Naive thymus-derived CD8-positive, alpha-beta T cell (primary cell): ENCODE data around the gene IFT57. TPM values are rescaled to one million over a fixed set of nuclear protein-coding genes. Genes with fewer than 3 reads are reported as not detected.
A peak's percentile ranks its signal among the peaks of the same experiment; 100 is the strongest.

Source experiments
- ATAC-seq, 2 donors: fragments of 150-1000 bp; cut with Tn5 transposase in 1 of 2; sonication (Bioruptor Pico), chemical (Tn5 transposase) in 1 of 2; 1 replicate in 1 of 2; 2 replicates in 1 of 2; pipeline ENCODE4 v1.10.0; 2021; ENCODE audit warnings: mild to moderate bottlenecking in 2 of 2, moderate library complexity in 2 of 2
- POLR2A ChIA-PET: fragments of 350-600 bp; sonication (Branson Sonifier 250); formaldehyde crosslinking; loops from one replicate; lab custom pipeline; 2021; ENCODE audit warnings: antibody characterized with exemption; lab: Charles Lee
- DNase-seq, 10 donors: peaks; one replicate each; pipeline versions ENCODE4 v3.0.0 to v3.0.0-alpha.2; 2020 to 2022
- H3K27ac Mint-ChIP-seq, 10 donors: one replicate each; pipeline ENCODE4 v1.8.0; 2020 to 2022; ENCODE audit warnings: mild to moderate bottlenecking in 10 of 10, mixed read lengths in 10 of 10, moderate library complexity in 4 of 10, inconsistent platforms in 1 of 10
- H3K27me3 Mint-ChIP-seq, 5 donors: one replicate each; pipeline ENCODE4 v1.8.0; 2021 to 2022; ENCODE audit warnings: mixed read lengths in 5 of 5
- H3K36me3 Mint-ChIP-seq, 3 donors: one replicate each; pipeline ENCODE4 v1.8.0; 2020 to 2022; ENCODE audit warnings: mixed read lengths in 3 of 3, mild to moderate bottlenecking in 2 of 3, inconsistent platforms in 1 of 3
- H3K4me1 Mint-ChIP-seq, 4 donors: one replicate each; pipeline ENCODE4 v1.8.0; 2021 to 2022; ENCODE audit warnings: mixed read lengths in 4 of 4
- H3K4me3 Mint-ChIP-seq, 10 donors: one replicate each; pipeline ENCODE4 v1.8.0; 2020 to 2022; ENCODE audit warnings: mild to moderate bottlenecking in 10 of 10, mixed read lengths in 10 of 10, moderate library complexity in 6 of 10, inconsistent platforms in 1 of 10
- H3K9me3 Mint-ChIP-seq, 9 donors: one replicate each; pipeline ENCODE4 v1.8.0; 2020 to 2022; ENCODE audit warnings: mixed read lengths in 9 of 9, mild to moderate bottlenecking in 3 of 9, inconsistent platforms in 1 of 9, moderate library complexity in 1 of 9
- polyA plus RNA-seq, 3 donors: library from polyadenylated mRNA; unstranded; fragments of 300-500 nt; fragmentation: Illumina TruSeq; gene quantifications; one replicate each; pipeline ENCODE4 v1.2.3, GENCODE V29; 2021
- total RNA-seq, 8 experiments: library from RNA in 2 of 8; stranded (reverse) in 2 of 8; gene quantifications; one replicate each; pipeline ENCODE4 v1.2.3 and lab custom pipeline; 2021 to 2026

IFT57 gene
- total and polyA plus RNA-seq, 5 experiments from 2014 or later: 19.0 to 35.6 (median 25.2) TPM

DNA sequence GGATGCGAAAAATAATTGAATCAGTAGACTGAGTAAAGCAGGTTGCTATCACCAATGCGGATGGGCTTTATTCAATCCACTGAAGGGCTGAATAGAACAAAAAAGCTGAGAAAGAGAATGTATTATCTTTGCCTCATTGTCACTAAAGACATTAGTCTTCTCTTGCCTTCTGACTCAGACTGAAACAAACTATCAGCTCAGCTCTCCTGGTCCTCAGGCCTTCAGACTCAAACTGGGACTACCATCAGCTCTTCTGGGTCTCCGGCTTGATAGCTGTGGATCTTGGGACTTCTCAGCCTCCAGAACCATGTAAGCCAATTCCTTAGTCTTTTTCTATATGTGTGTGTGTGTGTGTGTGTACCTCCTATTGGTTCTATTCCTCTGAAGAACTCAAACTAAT is 12.6 kb downstream of the IFT57 start:
- Mint-ChIP-seq H3K36me3 (peaks cover 15 to 54% (median 47%) of the 10 kb centered on the region in 3 donors), H3K4me1 (peaks cover 0 to 4% (median 0%) of the 10 kb centered on the region in 4 donors), H3K27ac (peak overlapping the region in 1 of 10 donors; percentile 7), H3K9me3 (no peaks in the 10 kb centered on the region), H3K4me3 (no peak overlapping the region), H3K27me3 (no peaks in the 10 kb centered on the region)
- POLR2A ChIA-PET: no interaction called here
- DNase-seq (no peak), ATAC-seq (no peak)

- Mint-ChIP-seq H3K27me3 (no peaks in the 10 kb centered on the region), H3K27ac (no peak overlapping the region), H3K36me3 (peaks cover 15 to 55% (median 45%) of the 10 kb centered on the region in 3 donors), H3K4me1 (peaks cover 0 to 9% (median 1%) of the 10 kb centered on the region in 4 donors), H3K4me3 (no peak overlapping the region), H3K9me3 (no peaks in the 10 kb centered on the region)
- POLR2A ChIA-PET: no interaction called here
- ATAC-seq: no peak
- no peak for DNase-seq
Observed at GRCh38 chr3:108208831-108209230, 13.4 kb downstream of the IFT57 start.

- H3K27ac Mint-ChIP-seq: no peak overlapping the region
- DNase-seq: no peak
- POLR2A ChIA-PET: interaction anchor here (1.4 kb wide), 1 partner anchor 14 kb away, joined by 4 read pairs; no protein-coding TSS in a partner anchor
- no peak for ATAC-seq
- no peaks in the 10 kb centered on the region for H3K9me3 Mint-ChIP-seq
- H3K27me3 Mint-ChIP-seq: no peaks in the 10 kb centered on the region
- H3K4me3 Mint-ChIP-seq: no peak overlapping the region
- peaks cover 0 to 16% (median 5%) of the 10 kb centered on the region in 4 donors for H3K4me1 Mint-ChIP-seq
- peaks cover 0 to 26% (median 19%) of the 10 kb centered on the region in 3 donors for H3K36me3 Mint-ChIP-seq
Observed at GRCh38 chr3:108202834-108203233, 19.4 kb downstream of the IFT57 start.

DNA sequence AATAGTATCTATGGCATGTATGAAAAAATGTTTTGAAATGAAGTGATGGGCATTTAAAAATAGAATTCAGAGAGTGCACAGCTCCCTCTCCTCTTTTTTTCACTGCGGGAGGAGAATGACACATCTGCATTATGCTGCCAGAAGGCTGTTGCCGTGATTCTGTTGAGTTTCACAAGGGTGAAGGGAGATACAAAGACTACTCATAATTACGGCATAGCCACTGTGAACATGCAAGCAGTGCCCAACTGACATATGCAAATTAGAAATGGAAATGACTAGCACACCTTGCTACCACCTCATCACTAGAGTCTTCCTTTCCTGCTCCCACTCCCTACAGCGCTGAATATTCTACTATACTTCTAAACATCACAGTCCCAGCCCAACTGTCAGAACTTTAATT is 20.1 kb downstream of the IFT57 start:
- peak overlapping the region in 1 of 10 donors; percentile 4 for H3K27ac Mint-ChIP-seq
- H3K4me1 Mint-ChIP-seq: peaks cover 0 to 16% (median 5%) of the 10 kb centered on the region in 4 donors
- POLR2A ChIA-PET: no interaction called here
- H3K4me3 Mint-ChIP-seq: no peak overlapping the region
- peaks cover 0 to 20% (median 12%) of the 10 kb centered on the region in 3 donors for H3K36me3 Mint-ChIP-seq
- no peak for ATAC-seq
- H3K9me3 Mint-ChIP-seq: no peaks in the 10 kb centered on the region
- H3K27me3 Mint-ChIP-seq: no peaks in the 10 kb centered on the region
- no peak for DNase-seq

DNA sequence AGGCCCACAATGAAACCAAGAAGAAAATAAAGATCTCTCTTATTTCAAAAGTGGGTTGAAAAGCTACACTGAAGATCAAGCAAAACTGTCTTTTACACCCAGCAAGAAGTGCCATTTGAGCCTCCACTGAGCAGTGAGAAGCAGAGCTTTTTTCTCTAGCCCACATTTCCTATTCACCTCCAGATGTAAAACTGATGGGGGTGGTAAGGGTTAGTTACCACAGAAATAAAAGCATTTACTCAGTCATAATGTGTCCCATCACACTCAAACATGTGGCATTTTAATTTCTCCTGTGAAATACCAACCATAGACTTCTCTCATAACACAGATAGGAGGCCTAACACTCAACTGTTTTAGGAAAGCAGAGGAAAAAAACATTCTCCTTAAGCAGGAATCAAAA is 21.0 kb downstream of the IFT57 start:
- Mint-ChIP-seq H3K27me3 (no peaks in the 10 kb centered on the region), H3K9me3 (no peaks in the 10 kb centered on the region), H3K4me3 (no peak overlapping the region), H3K36me3 (peaks cover 0 to 15% (median 7%) of the 10 kb centered on the region in 3 donors), H3K27ac (no peak overlapping the region), H3K4me1 (peaks cover 0 to 16% (median 5%) of the 10 kb centered on the region in 4 donors)
- POLR2A ChIA-PET: no interaction called here
- ATAC-seq (no peak), DNase-seq (no peak)

DNA sequence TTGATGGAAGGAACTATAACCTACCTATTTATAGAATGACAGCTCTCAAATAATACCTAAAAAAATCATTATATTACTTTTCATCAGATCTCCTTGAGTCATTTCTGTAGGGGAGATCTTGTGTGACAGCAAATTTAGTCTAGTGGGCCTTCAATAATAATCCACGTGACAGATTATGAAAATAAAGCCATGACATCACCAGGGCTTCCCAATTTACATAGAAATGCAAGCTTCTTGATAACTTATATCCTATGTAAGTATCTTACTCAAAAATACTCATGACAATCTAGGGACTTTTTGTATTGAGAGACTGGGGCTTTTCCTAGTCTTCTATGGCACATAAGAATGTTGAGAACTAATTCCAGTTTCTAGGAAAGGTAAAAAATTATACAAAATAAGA is 21.6 kb downstream of the IFT57 start:
- ATAC-seq (no peak), DNase-seq (no peak)
- Mint-ChIP-seq H3K27me3 (no peaks in the 10 kb centered on the region), H3K9me3 (no peaks in the 10 kb centered on the region), H3K27ac (no peak overlapping the region), H3K4me3 (no peak overlapping the region), H3K4me1 (peaks cover 0 to 16% (median 5%) of the 10 kb centered on the region in 4 donors), H3K36me3 (peaks cover 0 to 15% (median 7%) of the 10 kb centered on the region in 3 donors)
- POLR2A ChIA-PET: no interaction called here

- ATAC-seq: no peak
- H3K4me3 Mint-ChIP-seq: no peak overlapping the region
- no peak for DNase-seq
- H3K4me1 Mint-ChIP-seq: peaks cover 0 to 16% (median 5%) of the 10 kb centered on the region in 4 donors
- no peaks in the 10 kb centered on the region for H3K9me3 Mint-ChIP-seq
- POLR2A ChIA-PET: no interaction called here
- H3K27me3 Mint-ChIP-seq: no peaks in the 10 kb centered on the region
- H3K27ac Mint-ChIP-seq: no peak overlapping the region
- H3K36me3 Mint-ChIP-seq: peaks cover 0 to 11% (median 5%) of the 10 kb centered on the region in 3 donors
Observed at GRCh38 chr3:108200024-108200423, 22.2 kb downstream of the IFT57 start.

- H3K36me3 Mint-ChIP-seq: peaks cover 13 to 45% (median 43%) of the 10 kb centered on the region in 3 donors
- peaks cover 0 to 5% (median 2%) of the 10 kb centered on the region in 9 donors for H3K9me3 Mint-ChIP-seq
Observed at GRCh38 chr3:108191394-108191793, 30.8 kb downstream of the IFT57 start.

DNA sequence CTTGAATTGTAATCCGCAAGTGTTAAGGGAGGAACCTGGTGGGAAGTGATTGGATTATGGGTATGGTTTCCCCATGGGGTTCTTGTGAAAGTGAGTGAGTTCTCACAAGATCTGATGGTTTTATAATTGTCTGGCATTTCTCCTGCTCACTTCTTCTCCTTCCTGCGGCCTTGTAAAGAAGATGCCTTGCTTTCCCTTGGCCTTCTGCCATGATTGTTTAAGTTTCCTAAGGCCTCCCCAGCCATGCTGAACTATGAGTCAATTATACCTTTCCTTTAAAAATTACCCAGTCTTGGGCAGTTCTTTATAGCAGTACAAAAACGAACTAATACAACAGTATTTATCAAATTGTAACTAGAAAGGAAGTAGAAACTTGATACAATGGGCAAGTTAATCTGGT is 31.9 kb downstream of the IFT57 start:
- Mint-ChIP-seq H3K4me1 (peaks cover 0 to 7% (median 0%) of the 10 kb centered on the region in 4 donors), H3K4me3 (no peak overlapping the region), H3K36me3 (peaks cover 22 to 53% (median 51%) of the 10 kb centered on the region in 3 donors), H3K27ac (peak overlapping the region in 1 of 10 donors; percentile 34), H3K27me3 (no peaks in the 10 kb centered on the region), H3K9me3 (peaks cover 0 to 11% (median 2%) of the 10 kb centered on the region in 9 donors)
- DNase-seq: no peak
- POLR2A ChIA-PET: no interaction called here
- ATAC-seq: no peak

More at GRCh38 chr3:108191394-108191793, 30.8 kb downstream of the IFT57 start:
- H3K4me3 Mint-ChIP-seq: no peak overlapping the region
- H3K27me3 Mint-ChIP-seq: no peaks in the 10 kb centered on the region
- peaks cover 0 to 5% (median 0%) of the 10 kb centered on the region in 4 donors for H3K4me1 Mint-ChIP-seq
- DNase-seq: no peak
- POLR2A ChIA-PET: no interaction called here
- no peak overlapping the region for H3K27ac Mint-ChIP-seq
- ATAC-seq: no peak

DNA sequence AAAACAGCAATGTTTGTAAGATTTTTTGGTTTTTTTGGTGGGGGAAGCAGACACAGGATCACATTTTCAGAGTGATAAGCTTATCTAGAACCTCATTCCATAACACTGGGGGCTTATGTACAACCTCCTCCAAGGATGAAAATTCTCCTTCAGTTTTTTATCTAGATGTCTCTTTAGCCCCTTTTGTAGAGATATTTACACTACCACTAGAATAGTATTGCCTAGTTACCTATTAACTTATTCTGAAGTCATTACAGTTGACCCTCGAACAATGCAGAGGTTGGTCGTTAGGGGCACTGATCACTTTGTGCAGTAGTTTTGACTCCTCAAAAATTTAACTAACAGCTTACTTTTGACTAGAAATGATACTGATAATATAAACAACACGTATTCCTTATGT is 32.8 kb downstream of the IFT57 start:
- no peaks in the 10 kb centered on the region for H3K27me3 Mint-ChIP-seq
- H3K4me3 Mint-ChIP-seq: no peak overlapping the region
- H3K9me3 Mint-ChIP-seq: peaks cover 0 to 18% (median 5%) of the 10 kb centered on the region in 9 donors
- peaks cover 0 to 7% (median 0%) of the 10 kb centered on the region in 4 donors for H3K4me1 Mint-ChIP-seq
- ATAC-seq (no peak), DNase-seq (no peak)
- POLR2A ChIA-PET: no interaction called here
- H3K27ac Mint-ChIP-seq: no peak overlapping the region
- peaks cover 29 to 61% (median 55%) of the 10 kb centered on the region in 3 donors for H3K36me3 Mint-ChIP-seq

DNA sequence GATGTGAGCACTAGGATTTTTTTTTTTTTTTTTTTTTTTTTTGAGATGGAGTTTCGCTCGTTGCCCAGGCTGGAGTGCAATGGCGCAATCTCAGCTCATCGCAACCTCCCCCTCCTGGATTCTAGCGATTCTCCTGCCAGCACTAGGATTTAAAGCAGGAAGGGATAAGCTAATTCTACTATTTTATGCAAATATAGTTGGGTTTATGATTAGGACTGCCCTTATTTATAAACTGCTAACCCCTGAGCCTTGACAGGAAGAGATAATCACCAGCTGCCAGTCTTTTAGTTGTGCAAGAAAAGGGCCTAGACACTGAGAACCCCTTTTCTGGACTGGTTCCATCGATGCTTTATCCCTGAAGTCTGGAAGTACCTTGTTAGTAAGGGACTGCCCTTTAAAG is 36.7 kb downstream of the IFT57 start:
- H3K9me3 Mint-ChIP-seq: peaks cover 0 to 18% (median 5%) of the 10 kb centered on the region in 9 donors
- ATAC-seq (no peak), DNase-seq (no peak)
- H3K4me3 Mint-ChIP-seq: no peak overlapping the region
- H3K36me3 Mint-ChIP-seq: peaks cover 28 to 51% (median 42%) of the 10 kb centered on the region in 3 donors
- no peak overlapping the region for H3K27ac Mint-ChIP-seq
- H3K4me1 Mint-ChIP-seq: peaks cover 0 to 9% (median 7%) of the 10 kb centered on the region in 4 donors
- no peaks in the 10 kb centered on the region for H3K27me3 Mint-ChIP-seq
- POLR2A ChIA-PET: no interaction called here

GRCh38 chr3:108184824-108185223 is 37.4 kb downstream of the IFT57 start:
- POLR2A ChIA-PET: no interaction called here
- H3K27me3 Mint-ChIP-seq: no peaks in the 10 kb centered on the region
- peaks cover 0 to 18% (median 5%) of the 10 kb centered on the region in 9 donors for H3K9me3 Mint-ChIP-seq
- H3K36me3 Mint-ChIP-seq: peaks cover 22 to 44% (median 35%) of the 10 kb centered on the region in 3 donors
- H3K4me1 Mint-ChIP-seq: peaks cover 0 to 9% (median 5%) of the 10 kb centered on the region in 4 donors
- ATAC-seq: no peak
- DNase-seq: no peak
- H3K27ac Mint-ChIP-seq: no peak overlapping the region
- no peak overlapping the region for H3K4me3 Mint-ChIP-seq

DNA sequence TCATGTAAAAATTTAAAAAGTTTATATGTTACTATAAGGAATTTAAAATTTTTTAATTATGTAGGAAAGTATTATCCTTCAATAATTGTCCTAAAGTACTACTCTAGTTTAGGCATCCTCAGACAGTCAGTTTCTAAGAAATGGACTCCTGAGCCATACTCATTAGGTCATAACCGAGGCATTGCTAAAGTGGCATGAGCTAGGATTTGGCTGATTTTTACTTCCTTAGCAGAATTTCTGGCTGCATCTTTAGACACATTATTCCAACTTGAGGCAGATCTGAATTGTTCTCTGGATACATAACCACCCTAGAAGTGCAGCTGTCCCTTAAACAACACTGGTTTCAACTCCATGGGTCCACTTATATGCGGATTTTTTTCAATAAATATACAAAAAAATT is 38.3 kb downstream of the IFT57 start:
- POLR2A ChIA-PET: no interaction called here
- H3K4me3 Mint-ChIP-seq: no peak overlapping the region
- peaks cover 0 to 18% (median 5%) of the 10 kb centered on the region in 9 donors for H3K9me3 Mint-ChIP-seq
- no peak overlapping the region for H3K27ac Mint-ChIP-seq
- H3K36me3 Mint-ChIP-seq: peaks cover 19 to 37% (median 30%) of the 10 kb centered on the region in 3 donors
- ATAC-seq (no peak), DNase-seq (no peak)
- H3K27me3 Mint-ChIP-seq: no peaks in the 10 kb centered on the region
- H3K4me1 Mint-ChIP-seq: peaks cover 4 to 9% (median 5%) of the 10 kb centered on the region in 4 donors

- Mint-ChIP-seq H3K27me3 (no peaks in the 10 kb centered on the region), H3K9me3 (peaks cover 0 to 18% (median 5%) of the 10 kb centered on the region in 9 donors), H3K4me1 (peaks cover 4 to 14% (median 5%) of the 10 kb centered on the region in 4 donors), H3K27ac (no peak overlapping the region), H3K4me3 (no peak overlapping the region), H3K36me3 (peaks cover 19 to 33% (median 30%) of the 10 kb centered on the region in 3 donors)
- POLR2A ChIA-PET: no interaction called here
- no peak for ATAC-seq
- DNase-seq: no peak
Observed at GRCh38 chr3:108183181-108183580, 39.0 kb downstream of the IFT57 start.
